Heart left ventricle (tissue), 16 donors: ENCODE results near the gene TBC1D1. TPM values are rescaled to one million over a fixed set of nuclear protein-coding genes. Genes with fewer than 3 reads are reported as not detected.

Experiments
- ATAC-seq, 4 donors: fragments of 200-7000 bp; cut with Tn5 transposase; one replicate each; pipeline ENCODE4 v1.9.1; 2020 to 2022; ENCODE audit warnings: moderate library complexity in 4 of 4, mild to moderate bottlenecking in 3 of 4, moderate number of reproducible peaks in 1 of 4
- DNase-seq, 5 donors: peaks; one replicate each; pipeline ENCODE4 v3.0.0-alpha.2; 2020
- H3K27ac ChIP-seq, 12 donors: fragments of 200-600 bp; sonication (generic) in 4 of 12; one replicate each; pipeline versions ENCODE4 v1.5.0 to v1.8.0; 2016 to 2022; ENCODE audit warnings: mild to moderate bottlenecking in 2 of 12
- H3K27me3 ChIP-seq, 9 donors: fragments of 200-600 bp; sonication (generic) in 2 of 9; one replicate each; pipeline versions ENCODE4 v1.5.1 to v1.8.0; 2016 to 2022; ENCODE audit warnings: mild to moderate bottlenecking in 3 of 9
- H3K36me3 ChIP-seq, 9 donors: fragments of 200-600 bp; sonication (generic) in 2 of 9; one replicate each; pipeline versions ENCODE4 v1.5.0 to v1.8.0; 2018 to 2022; ENCODE audit warnings: mild to moderate bottlenecking in 2 of 9
- H3K4me1 ChIP-seq, 12 donors: fragments of 200-600 bp; sonication (generic) in 4 of 12; one replicate each; pipeline versions ENCODE4 v1.5.0 to v1.8.0; 2016 to 2022; ENCODE audit warnings: mild to moderate bottlenecking in 3 of 12
- H3K4me3 ChIP-seq, 12 donors: fragments of 200-600 bp; sonication (generic) in 4 of 12; one replicate each; pipeline versions ENCODE4 v1.5.0 to v1.8.0; 2017 to 2022; ENCODE audit warnings: mild to moderate bottlenecking in 9 of 12, moderate library complexity in 4 of 12
- H3K9me3 ChIP-seq, 12 donors: fragments of 200-600 bp; sonication (generic) in 4 of 12; one replicate each; pipeline versions ENCODE4 v1.5.0 to v1.8.0; 2016 to 2022; ENCODE audit warnings: mild to moderate bottlenecking in 1 of 12
- POLR2A ChIP-seq, 2 donors: fragments of 450-650 bp; IDR thresholded peaks; one replicate each; pipeline ENCODE4 v1.6.1; 2017; ENCODE audit warnings: antibody characterized with exemption in 2 of 2, mild to moderate bottlenecking in 2 of 2, moderate library complexity in 2 of 2
- WGBS, 4 donors: extraction: QIAGEN DNeasy Blood & Tissue Kit in 2 of 4; methylation state at CpG; one replicate each; pipeline versions ENCODE4 v1.1.5 to v1.1.7; 2013 to 2018; 5-methylcytosine and 5-hydroxymethylcytosine counted together
- intact Hi-C, 10 donors: fragments of 100-400 bp; cut with DNase I; formaldehyde crosslinking; loops; one replicate each; pipeline versions ENCODE4 v1.11.1 to v1.14.2; 2022
- polyA plus RNA-seq, 2 donors: library from polyadenylated mRNA; stranded (reverse); fragments of 200-250 nt; gene quantifications; one replicate each; pipeline ENCODE4 v1.2.3, GENCODE V29; 2013
- total RNA-seq, 9 donors: library from RNA; depleted of rRNA in 2 of 9; stranded (reverse); fragments of >200 nt in 2 of 9; fragmentation: NEBNext Ultra II Directional in 3 of 9; extraction: Animal tissue kit (Norgen Biotek cat#: 25700) in 3 of 9; gene quantifications; one replicate each; pipeline versions ENCODE4 v1.1.0 to v1.2.4, GENCODE V29; 2016 to 2023
- TF ChIP-seq, protein P1 (sequence below), 12 donors: fragments of 200-600 bp; sonication (generic) in 4 of 12; IDR thresholded peaks; one replicate each; pipeline versions ENCODE4 v1.5.0 to v1.8.0; 2018 to 2022; ENCODE audit warnings: antibody characterized with exemption in 12 of 12, mild to moderate bottlenecking in 5 of 12
- donor health status: ischemic (EF 13 %, LVEDD 7.1; RV severe dilation, severe dysfunction).
- donor health status: healthy with polysubstance abuse.
- donor health status: DM: no; HTN: yes; CAD: no.
- donor health status: DM: no; HTN: no; CAD: no.
- donor health status: ischemic (EF 25% LVEDD 6.9; RV normal size, moderate dysfunction).
- donor health status: ischemic (EF 25% LVEDD 5.7; RV mildly dilated, moderate dysfunction).
- donor health status: healthy.
- donor health status: DM: yes; HTN: yes; CAD: no.
- donor health status: ischemic (EF 35%, LVEDD 5.7; RV mildly dilated, moderate dysfunction).
- donor health status: nonischemic (EF 11% LVEDD 7.7; RV severe dilation, severe dysfunction).
- donor health status: DM: yes; HTN: yes; CAD: no.
- donor health status: PGD.
- donor health status: ischemic (EF 29% LVEDD 5.4; RV normal size, mild dysfunction).
- donor health status: nonischemic (EF 23%, LVEDD 6.1; RV moderate dilation, normal function).

The TBC1D1 gene
- total and polyA plus RNA-seq, 11 donors, result 81.7 to 269 (median 140) TPM

DNA sequence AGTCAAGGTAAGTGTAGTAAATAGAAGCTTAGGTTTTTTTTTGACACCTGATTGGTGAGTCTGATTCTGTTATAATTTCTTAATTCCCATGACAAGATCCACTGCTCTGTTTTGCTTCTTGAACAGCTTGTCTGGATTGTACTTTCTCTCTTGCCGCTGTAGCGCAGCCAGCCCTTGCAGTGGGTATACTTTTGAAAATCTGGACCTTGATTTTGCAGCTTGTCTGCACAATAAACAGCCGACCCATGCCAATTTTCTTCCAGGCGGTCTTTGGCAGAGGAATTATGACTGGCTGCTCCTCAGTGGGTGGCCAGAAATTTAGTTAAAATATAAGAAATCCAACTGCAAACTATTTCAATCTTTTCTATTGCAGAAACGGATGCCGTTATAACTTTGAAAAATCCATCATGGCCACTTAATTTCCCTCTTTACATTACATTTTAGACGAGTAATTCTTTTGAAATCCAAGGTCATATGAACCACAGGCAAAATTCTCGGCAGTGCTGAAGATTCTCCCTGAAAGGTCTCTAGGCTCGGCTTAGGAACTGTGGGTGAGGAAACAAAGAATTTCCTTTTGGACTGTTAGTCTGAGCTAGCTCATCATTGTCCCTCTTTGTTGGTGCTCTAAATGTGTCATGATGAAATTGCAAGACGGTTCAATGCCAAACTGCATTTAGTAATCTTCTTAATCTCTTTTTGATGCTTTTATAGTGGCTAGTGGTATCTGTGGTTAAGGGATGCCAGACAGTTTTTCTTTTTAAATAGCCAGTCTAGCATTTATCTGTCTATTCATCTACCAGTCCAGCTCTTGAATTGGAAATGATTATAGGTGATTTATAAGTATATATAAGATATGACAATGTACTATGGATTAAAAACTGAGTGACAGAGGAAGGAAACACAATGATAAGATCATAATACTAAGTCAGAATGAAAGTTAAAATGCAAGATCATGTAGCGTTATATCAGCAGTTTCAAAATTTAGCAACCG is 37.8 kb downstream of the TBC1D1 start:
- DNase-seq (no peak), ATAC-seq (no peak)
- peaks cover 0 to 39% (median 17%) of the 10 kb centered on the region in 12 donors for H3K4me1 ChIP-seq
- no peak overlapping the region for H3K27ac ChIP-seq
- peaks cover 0 to 5% (median 0%) of the 10 kb centered on the region in 9 donors for H3K36me3 ChIP-seq
- no peaks in the 10 kb centered on the region for H3K27me3 ChIP-seq
- H3K9me3 ChIP-seq, result no peaks in the 10 kb centered on the region
- no peak overlapping the region for H3K4me3 ChIP-seq
- TF ChIP-seq, protein P1, sequence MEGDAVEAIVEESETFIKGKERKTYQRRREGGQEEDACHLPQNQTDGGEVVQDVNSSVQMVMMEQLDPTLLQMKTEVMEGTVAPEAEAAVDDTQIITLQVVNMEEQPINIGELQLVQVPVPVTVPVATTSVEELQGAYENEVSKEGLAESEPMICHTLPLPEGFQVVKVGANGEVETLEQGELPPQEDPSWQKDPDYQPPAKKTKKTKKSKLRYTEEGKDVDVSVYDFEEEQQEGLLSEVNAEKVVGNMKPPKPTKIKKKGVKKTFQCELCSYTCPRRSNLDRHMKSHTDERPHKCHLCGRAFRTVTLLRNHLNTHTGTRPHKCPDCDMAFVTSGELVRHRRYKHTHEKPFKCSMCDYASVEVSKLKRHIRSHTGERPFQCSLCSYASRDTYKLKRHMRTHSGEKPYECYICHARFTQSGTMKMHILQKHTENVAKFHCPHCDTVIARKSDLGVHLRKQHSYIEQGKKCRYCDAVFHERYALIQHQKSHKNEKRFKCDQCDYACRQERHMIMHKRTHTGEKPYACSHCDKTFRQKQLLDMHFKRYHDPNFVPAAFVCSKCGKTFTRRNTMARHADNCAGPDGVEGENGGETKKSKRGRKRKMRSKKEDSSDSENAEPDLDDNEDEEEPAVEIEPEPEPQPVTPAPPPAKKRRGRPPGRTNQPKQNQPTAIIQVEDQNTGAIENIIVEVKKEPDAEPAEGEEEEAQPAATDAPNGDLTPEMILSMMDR (IDR thresholded peaks at IDR 0.05), result no peak
- no peak for TF ChIP-seq POLR2A (IDR thresholded peaks at IDR 0.05)
- intact Hi-C loops, result no loop called here
- WGBS, 4 donors, result 61 to 74% (median 65%) methylated on average over 12 of the region's 12 CpGs

DNA sequence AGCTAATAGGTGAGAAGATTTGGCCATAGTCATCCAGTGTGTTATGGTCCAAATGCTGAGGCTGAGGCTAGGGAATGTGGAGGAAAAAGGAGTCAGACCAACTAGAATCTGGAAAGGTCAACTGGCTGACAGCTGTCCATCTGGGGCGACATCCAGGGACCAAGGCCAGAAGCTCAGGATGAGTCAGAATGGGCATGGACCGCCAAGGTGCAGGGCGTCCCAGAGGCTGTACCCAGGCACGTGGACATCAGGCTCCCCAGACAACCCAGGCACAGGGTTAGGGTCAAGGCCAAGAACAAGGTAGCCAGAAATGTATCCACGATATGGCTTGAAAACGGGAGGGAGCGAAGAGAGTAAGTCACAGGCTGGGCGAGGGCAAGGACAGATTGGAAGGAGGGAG is 43.2 kb downstream of the TBC1D1 start:
- DNase-seq (no peak), ATAC-seq (no peak)
- Histone ChIP-seq H3K27me3 (no peaks in the 10 kb centered on the region), H3K27ac (no peak overlapping the region), H3K4me3 (no peak overlapping the region), H3K36me3 (peaks cover 0 to 5% (median 0%) of the 10 kb centered on the region in 9 donors), H3K4me1 (peaks cover 0 to 44% (median 22%) of the 10 kb centered on the region in 12 donors), H3K9me3 (peaks cover 0 to 11% (median 0%) of the 10 kb centered on the region in 12 donors)
- WGBS, 4 donors, result 91 to 97% (median 95%) methylated on average over 8 of the region's 8 CpGs
- TF ChIP-seq, protein P1 (IDR thresholded peaks at IDR 0.05), result no peak
- TF ChIP-seq POLR2A (IDR thresholded peaks at IDR 0.05), result no peak
- intact Hi-C loops, result loop anchor here in 1 of 10 donors (5.0 kb wide), 1 partner anchor 38 kb away; no protein-coding TSS in a partner anchor

DNA sequence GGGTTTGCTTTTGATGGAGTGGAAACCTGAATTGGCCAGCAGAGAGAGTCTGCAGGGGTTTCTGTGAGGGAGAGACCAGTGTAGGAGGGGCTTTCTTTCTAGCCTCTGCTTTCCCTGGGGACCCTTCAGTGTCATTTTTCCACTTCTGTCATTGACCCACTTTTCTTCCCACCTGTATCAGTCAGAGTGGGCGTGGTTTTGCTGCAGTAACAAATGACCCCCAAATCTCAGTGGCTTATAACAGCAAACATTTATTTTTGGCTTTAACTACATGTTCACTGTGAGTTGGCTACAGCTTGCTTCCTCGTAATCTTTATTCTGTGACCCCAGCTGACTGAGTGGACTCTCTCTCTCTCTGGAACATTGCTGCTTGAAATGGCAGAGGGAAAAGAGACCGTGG is 43.7 kb downstream of the TBC1D1 start:
- ATAC-seq, result peak in 1 of 4 donors; percentile 31
- intact Hi-C loops, result loop anchor here in 1 of 10 donors (5.0 kb wide), 1 partner anchor 38 kb away; no protein-coding TSS in a partner anchor
- TF ChIP-seq, protein P1 (IDR thresholded peaks at IDR 0.05), result no peak
- no peak for TF ChIP-seq POLR2A (IDR thresholded peaks at IDR 0.05)
- Histone ChIP-seq H3K4me3 (no peak overlapping the region), H3K9me3 (peaks cover 0 to 14% (median 0%) of the 10 kb centered on the region in 12 donors), H3K27me3 (no peaks in the 10 kb centered on the region), H3K36me3 (peaks cover 0 to 5% (median 0%) of the 10 kb centered on the region in 9 donors), H3K27ac (no peak overlapping the region), H3K4me1 (peaks cover 0 to 42% (median 21%) of the 10 kb centered on the region in 12 donors)
- 66 to 78% (median 73%) methylated on average over 3 of the region's 3 CpGs for WGBS, 4 donors
- DNase-seq, result no peak

DNA sequence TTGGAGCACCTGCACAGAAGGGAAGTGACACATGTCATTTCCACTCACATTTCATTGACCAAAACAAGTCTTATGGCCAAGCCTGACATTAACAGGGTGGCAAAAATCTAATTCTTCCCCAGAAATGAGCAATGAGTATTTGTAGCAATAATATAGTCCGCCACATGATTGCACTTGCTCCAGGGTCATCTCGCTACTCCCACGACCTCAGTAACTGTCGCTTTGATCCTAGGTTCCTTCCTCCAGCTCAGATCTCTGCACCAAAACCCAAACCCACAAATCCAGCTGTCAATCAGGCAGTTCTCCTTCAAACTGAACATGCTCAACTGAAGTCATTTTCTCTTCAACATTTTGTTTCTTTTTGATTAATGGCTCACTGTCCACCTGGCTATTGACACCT is 44.1 kb downstream of the TBC1D1 start:
- peaks cover 0 to 42% (median 21%) of the 10 kb centered on the region in 12 donors for H3K4me1 ChIP-seq
- TF ChIP-seq, protein P1 (IDR thresholded peaks at IDR 0.05), result no peak
- no peak for TF ChIP-seq POLR2A (IDR thresholded peaks at IDR 0.05)
- H3K27me3 ChIP-seq, result no peaks in the 10 kb centered on the region
- 67 to 93% (median 82%) methylated on average over 4 of the region's 4 CpGs for WGBS, 4 donors
- no peak for ATAC-seq
- H3K36me3 ChIP-seq, result peaks cover 0 to 5% (median 0%) of the 10 kb centered on the region in 9 donors
- no peak overlapping the region for H3K4me3 ChIP-seq
- H3K27ac ChIP-seq, result no peak overlapping the region
- DNase-seq, result no peak
- peaks cover 0 to 14% (median 0%) of the 10 kb centered on the region in 12 donors for H3K9me3 ChIP-seq
- intact Hi-C loops, result no loop called here
